Endodermal cell (in vitro differentiated cells): ENCODE data around the gene TESMIN. TPM values are rescaled to one million over a fixed set of nuclear protein-coding genes. Genes with fewer than 3 reads are reported as not detected.

Experiments
- DNase-seq: peaks from one replicate; pipeline ENCODE4 v3.0.0-alpha.2; 2017
- H3K27ac ChIP-seq: 2 replicates; pipeline ENCODE4 v1.5.1; 2013; ENCODE audit warnings: mild to moderate bottlenecking, low read depth, low read length, moderate library complexity
- H3K27me3 ChIP-seq: 2 replicates; pipeline ENCODE4 v1.6.1; 2013; ENCODE audit warnings: mild to moderate bottlenecking, low read length, moderate library complexity; ENCODE audit not compliant: insufficient read depth, control insufficient read depth, poor library complexity, severe bottlenecking
- H3K36me3 ChIP-seq: 2 replicates; pipeline ENCODE4 v1.7.0; 2013; ENCODE audit warnings: mild to moderate bottlenecking, low read length, moderate library complexity; ENCODE audit not compliant: control insufficient read depth, insufficient read depth
- H3K4me1 ChIP-seq: one replicate; pipeline ENCODE4 v1.7.0; 2013; ENCODE audit warnings: low read length; ENCODE audit not compliant: control insufficient read depth, insufficient read depth
- H3K4me3 ChIP-seq: 2 replicates; pipeline ENCODE4 v1.5.1; 2013; ENCODE audit warnings: mild to moderate bottlenecking, low read length, moderate library complexity
- H3K9ac ChIP-seq: 2 replicates; pipeline ENCODE4 v1.6.1; 2013; ENCODE audit warnings: mild to moderate bottlenecking, low read length, moderate library complexity; ENCODE audit not compliant: poor library complexity, severe bottlenecking; ENCODE audit errors: extremely low read depth
- H3K9me3 ChIP-seq: 2 replicates; pipeline ENCODE4 v1.6.1; 2013; ENCODE audit warnings: mild to moderate bottlenecking, low read length, moderate library complexity; ENCODE audit not compliant: control insufficient read depth
- H3K27ac Mint-ChIP-seq: 2 replicates; pipeline ENCODE4 v1.8.0; 2020; ENCODE audit warnings: mixed read lengths
- H3K27me3 Mint-ChIP-seq: 2 replicates; pipeline ENCODE4 v1.8.0; 2021; ENCODE audit warnings: mild to moderate bottlenecking, mixed read lengths; ENCODE audit not compliant: insufficient read depth
- H3K36me3 Mint-ChIP-seq: 2 replicates; pipeline ENCODE4 v1.8.0; 2020; ENCODE audit warnings: low read depth, mixed read lengths
- H3K4me1 Mint-ChIP-seq: 2 replicates; pipeline ENCODE4 v1.8.0; 2020; ENCODE audit warnings: mixed read lengths
- H3K4me3 Mint-ChIP-seq: 2 replicates; pipeline ENCODE4 v1.8.0; 2020; ENCODE audit warnings: mild to moderate bottlenecking, moderate library complexity, mixed read lengths
- H3K9me3 Mint-ChIP-seq: 2 replicates; pipeline ENCODE4 v1.8.0; 2020; ENCODE audit warnings: mild to moderate bottlenecking, mixed read lengths
- CTCF ChIP-seq: fragments of 200-600 bp; sonication (generic); conservative IDR thresholded peaks from 2 replicates; pipeline ENCODE4 v1.5.0; 2021; ENCODE audit warnings: antibody characterized with exemption, mild to moderate bottlenecking
- WGBS, 2 experiments: methylation state at CpG; one replicate each; pipeline versions ENCODE4 v1.1.5 to v1.1.7; 2013; ENCODE audit warnings: missing lambda C conversion rate in 2 of 2, mixed read lengths in 1 of 2; ENCODE audit not compliant: insufficient coverage in 1 of 2, insufficient read length in 1 of 2; 5-methylcytosine and 5-hydroxymethylcytosine counted together
- total RNA-seq, 2 donors: library from RNA; stranded (reverse); fragmentation: NEBNext Ultra II Directional in 1 of 2; extraction: Animal tissue kit (Norgen Biotek cat#: 25700) in 1 of 2; gene quantifications; 2 replicates in 1 of 2; 3 replicates in 1 of 2; pipeline ENCODE4 v1.2.1, GENCODE V29; 2021

TESMIN gene
- total RNA-seq, 2 donors from 2014 or later = 53.7 to 68.8 TPM

GRCh38 chr11:68792400-68792966, 41.2 kb upstream of the TESMIN start:
- H3K27ac ChIP-seq = no peak overlapping the region

GRCh38 chr11:68784653-68785052, 33.3 kb upstream of the TESMIN start:
- WGBS, 2 experiments = 97% methylated on average over 13 to 16 of the region's 16 CpGs
- DNase-seq = no peak
- Histone ChIP-seq H3K27ac (no peak overlapping the region), H3K36me3 (no peaks in the 10 kb centered on the region), H3K27me3 (no peaks in the 10 kb centered on the region), H3K9ac (no peak overlapping the region), H3K4me1 (no peaks in the 10 kb centered on the region), H3K9me3 (no peaks in the 10 kb centered on the region), H3K4me3 (no peak overlapping the region)
- Mint-ChIP-seq H3K27ac (peak overlapping the region; percentile 15), H3K4me3 (no peak overlapping the region), H3K36me3 (peaks cover 18% of the 10 kb centered on the region), H3K9me3 (no peaks in the 10 kb centered on the region), H3K4me1 (peaks cover 6% of the 10 kb centered on the region), H3K27me3 (no peaks in the 10 kb centered on the region)
- TF ChIP-seq CTCF = no peak

More at GRCh38 chr11:68792400-68792966, 41.2 kb upstream of the TESMIN start:
- Mint-ChIP-seq H3K4me3 (no peak overlapping the region), H3K27ac (no peak overlapping the region), H3K9me3 (no peaks in the 10 kb centered on the region), H3K36me3 (peaks cover 7% of the 10 kb centered on the region), H3K4me1 (peaks cover 5% of the 10 kb centered on the region), H3K27me3 (no peaks in the 10 kb centered on the region)
- Histone ChIP-seq H3K27me3 (no peaks in the 10 kb centered on the region), H3K9me3 (no peaks in the 10 kb centered on the region), H3K4me3 (no peak overlapping the region), H3K36me3 (no peaks in the 10 kb centered on the region), H3K9ac (no peak overlapping the region), H3K4me1 (no peaks in the 10 kb centered on the region)
- no peak for DNase-seq
- TF ChIP-seq CTCF = no peak
- 95 to 98% methylated on average over 14 to 18 of the region's 18 CpGs for WGBS, 2 experiments

- Histone ChIP-seq H3K27ac (no peak overlapping the region), H3K36me3 (no peaks in the 10 kb centered on the region), H3K9ac (no peak overlapping the region), H3K4me1 (no peaks in the 10 kb centered on the region), H3K9me3 (no peaks in the 10 kb centered on the region), H3K4me3 (no peak overlapping the region), H3K27me3 (no peaks in the 10 kb centered on the region)
- Mint-ChIP-seq H3K9me3 (no peaks in the 10 kb centered on the region), H3K27me3 (no peaks in the 10 kb centered on the region), H3K36me3 (peaks cover 19% of the 10 kb centered on the region), H3K4me3 (no peak overlapping the region), H3K4me1 (peaks cover 6% of the 10 kb centered on the region), H3K27ac (peak overlapping the region; percentile 39)
- WGBS, 2 experiments = 93 to 97% methylated on average over 10 to 16 of the region's 16 CpGs
- TF ChIP-seq CTCF = no peak
- DNase-seq = no peak
Measured at GRCh38 chr11:68783216-68783821, 32.0 kb upstream of the TESMIN start.
